ENCODE measurements around the gene EME2.
A peak's percentile ranks its signal among the peaks of the same experiment; 100 is the strongest.

GRCh38 chr16:1782408-1783264 is 10.0 kb downstream of the EME2 start, which contains the start of the genes NUBP2 and SPSB3:
- peak in 1 of 3 experiments; percentile 1 for TF ChIP-seq CTCF (IDR thresholded peaks at IDR 0.05)
- no peak for TF ChIP-seq POLR2A (IDR thresholded peaks at IDR 0.05)

All from testis (tissue), 2 donors.